GM04504 (cell line): Measurements from ENCODE around the gene CREM.
A peak's percentile ranks its signal among the peaks of the same experiment; 100 is the strongest.

Experiments used
- DNase-seq: peaks from one replicate; pipeline ENCODE4 v3.0.0-alpha.2; 2012; ENCODE audit warnings: low read depth

The CREM gene

DNA sequence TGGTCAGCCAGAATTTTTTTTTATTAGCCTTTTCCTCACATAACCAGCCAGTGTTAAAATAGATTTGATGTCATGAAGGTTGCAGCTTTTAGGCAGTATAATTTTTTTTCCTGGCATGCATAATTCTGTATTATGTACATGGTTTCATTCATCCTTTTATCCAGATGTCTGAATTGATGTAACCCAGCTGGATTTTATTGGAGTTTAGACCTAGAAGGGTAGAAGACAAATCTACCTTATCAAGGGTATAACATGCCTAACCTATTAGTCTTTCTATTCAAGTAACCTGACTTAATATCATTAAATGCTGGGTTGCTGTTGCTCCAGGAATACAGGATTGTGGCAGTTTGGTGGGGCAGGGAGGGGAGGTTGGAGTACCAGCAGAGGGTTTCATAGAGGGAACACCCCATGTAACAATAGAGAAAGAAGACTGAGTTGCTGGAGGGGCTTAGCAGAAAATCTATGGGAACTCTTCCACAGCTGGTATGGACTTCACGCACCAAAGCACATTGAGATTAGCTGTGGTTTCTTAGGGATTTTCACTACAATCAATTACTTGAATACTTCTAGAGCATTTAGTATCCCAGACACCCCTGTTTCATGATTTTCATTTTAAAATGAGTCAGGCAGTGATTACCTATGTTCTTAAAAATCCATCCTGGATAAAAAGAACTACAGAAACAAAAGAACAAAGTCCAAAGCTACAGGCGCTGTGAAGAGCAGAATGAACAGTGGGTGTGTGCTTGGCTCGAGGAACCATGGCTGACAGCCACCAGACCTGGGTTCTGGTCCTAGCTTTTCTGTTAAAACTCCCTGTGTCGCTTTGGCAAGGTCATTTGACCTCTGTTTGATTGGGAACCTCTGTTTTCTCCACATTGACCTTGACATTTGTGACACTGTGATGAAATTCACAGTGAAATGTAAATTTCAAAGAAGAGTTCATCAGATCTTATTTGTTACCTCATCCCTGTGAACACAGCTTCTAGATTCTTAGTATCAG, 93.5 kb downstream of the CREM start:
- no peak for DNase-seq

DNA sequence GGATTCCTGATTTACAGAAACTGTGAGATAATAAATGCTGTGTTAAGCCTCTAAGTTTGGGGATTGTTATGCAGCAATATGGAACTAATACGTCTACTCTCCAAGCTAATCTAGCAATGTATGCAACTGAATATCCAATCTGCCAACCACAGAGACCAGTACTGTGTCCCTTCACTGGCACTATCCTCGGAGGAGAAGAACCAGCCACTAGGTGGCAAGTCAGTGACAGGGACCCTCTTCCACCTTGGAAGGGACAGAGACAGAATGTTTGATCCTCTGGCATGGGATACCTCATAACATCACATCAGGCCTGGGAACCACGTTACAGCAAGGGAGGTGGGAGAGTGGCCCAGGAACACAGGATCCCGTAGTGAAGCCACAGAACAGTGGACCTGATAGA, 96.4 kb downstream of the CREM start:
- DNase-seq, result no peak

DNA sequence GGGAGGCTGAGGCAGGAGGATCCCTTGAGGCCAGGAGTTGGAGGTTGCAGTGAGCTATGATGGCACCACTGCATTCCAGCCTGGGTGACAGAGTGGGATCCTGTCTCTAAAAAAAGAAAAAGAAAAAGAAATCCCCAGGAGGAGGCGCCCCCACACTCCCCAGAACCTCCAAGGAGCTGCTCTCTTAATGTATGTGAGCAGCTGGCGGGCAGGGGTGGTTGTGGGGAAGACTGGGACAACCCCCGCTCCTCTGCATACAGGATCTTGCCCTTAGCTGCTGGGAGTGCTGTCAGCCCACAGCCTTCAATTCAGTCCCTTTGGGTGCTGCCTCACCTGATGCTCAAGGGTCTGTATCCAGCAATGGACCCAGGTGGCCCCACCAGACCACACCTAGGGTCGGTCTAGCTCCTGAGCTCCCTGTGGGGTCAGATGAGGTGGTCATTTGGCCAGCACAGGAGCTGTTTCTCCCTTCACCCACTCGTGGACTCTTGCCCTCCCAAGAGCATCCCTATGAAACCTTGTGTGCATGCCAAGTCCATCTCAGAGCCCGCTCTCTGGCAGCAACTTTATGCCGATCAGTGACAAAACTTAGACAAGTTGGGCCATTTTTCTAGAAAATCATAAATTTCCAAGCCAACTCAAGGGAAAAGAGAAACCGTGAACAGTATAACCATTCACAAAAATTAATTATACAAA, 97.5 kb downstream of the CREM start:
- no peak for DNase-seq

DNA sequence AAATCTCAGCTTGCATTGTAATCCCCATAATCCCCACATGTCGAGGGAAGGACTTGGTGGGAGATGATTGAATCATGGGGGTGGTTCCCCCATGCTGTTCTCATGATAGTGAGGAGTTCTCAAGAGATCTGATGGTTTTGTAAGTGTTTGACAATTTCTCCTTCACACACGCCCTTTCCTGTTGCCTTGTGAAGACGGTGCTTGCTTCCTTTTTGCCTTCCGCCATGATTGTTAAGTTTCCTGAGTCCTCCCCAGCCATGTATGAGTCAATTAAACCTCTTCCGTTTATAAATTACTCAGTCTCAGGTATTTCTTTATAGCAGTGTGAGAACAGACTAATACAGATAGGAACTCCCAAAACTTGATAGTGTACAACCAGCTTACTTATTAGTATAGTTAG, 98.6 kb downstream of the CREM start:
- no peak for DNase-seq

DNA sequence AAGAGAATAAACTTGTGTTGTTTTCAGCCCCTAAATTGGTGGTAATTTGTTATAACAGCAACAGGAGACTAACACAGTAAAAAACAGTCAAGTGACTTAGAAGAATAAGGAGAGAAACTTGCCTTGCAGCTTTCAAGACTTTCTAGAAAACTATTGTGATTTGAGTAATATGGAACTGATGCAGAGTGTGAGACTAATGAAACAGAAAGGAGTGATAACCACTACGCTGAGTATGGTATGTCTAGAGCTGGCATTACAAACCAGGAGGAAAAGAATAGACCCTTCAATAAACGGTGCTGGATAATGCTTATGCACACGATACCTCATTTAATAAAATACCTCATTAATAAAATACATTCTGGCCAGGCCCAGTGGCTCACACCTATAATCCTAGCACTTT, 99.9 kb downstream of the CREM start:
- no peak for DNase-seq

DNA sequence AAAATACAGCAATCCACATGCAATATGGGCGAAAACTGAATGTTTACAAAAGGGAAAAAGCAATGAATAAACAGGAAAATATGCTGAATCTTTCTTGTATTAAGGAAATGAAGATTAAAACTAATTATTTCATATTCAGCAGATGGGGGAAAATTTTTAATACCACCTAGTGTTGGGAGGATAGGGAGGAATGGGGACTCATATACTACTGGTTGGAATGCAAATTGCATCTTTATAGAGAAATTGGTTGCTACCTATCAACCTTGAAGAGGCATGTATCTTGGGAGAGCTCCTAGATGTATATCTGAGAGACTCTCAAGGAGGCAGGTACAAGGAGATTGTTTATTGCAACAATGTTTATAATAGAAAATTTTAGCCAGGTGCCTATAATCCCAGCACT, 101.4 kb downstream of the CREM start:
- no peak for DNase-seq

DNA sequence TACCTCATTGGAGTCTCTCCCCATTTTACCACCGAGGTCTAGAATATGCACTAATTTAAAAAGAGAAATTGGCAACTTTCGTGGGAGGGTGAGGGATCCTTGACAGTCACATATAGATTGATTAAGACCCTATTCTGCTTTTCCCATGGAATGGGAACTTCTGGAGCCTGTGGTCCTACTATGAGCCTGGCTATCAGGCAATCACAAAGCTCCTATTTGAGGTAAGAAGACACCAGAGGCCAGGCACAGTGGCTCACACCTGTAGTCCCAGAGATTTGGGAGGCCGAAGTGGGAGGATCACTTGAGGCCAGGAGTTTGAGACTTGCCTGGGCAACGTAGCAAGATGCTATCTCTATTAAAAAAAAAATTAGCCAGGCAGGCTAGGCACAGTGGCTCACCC, 105.0 kb downstream of the CREM start:
- no peak for DNase-seq

DNA sequence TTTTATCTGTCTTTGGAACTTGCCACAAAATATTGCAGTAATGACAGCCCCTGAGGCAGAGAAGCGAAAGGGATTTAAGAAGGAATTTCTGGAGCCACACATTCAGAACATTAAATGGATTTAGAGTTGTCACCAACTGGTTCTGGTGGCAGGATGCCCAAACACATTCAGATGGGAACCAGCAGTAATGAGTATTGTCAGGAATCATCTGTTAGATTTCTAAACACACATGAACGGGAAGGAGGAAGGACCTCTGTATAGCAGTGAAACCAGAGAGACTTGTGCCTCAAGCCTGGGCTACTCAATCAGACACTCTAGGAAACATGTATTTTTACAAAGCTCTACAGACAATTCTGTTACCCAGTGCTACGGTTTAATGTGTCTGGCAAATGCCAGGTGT, 105.9 kb downstream of the CREM start:
- peak; percentile 65 for DNase-seq

DNA sequence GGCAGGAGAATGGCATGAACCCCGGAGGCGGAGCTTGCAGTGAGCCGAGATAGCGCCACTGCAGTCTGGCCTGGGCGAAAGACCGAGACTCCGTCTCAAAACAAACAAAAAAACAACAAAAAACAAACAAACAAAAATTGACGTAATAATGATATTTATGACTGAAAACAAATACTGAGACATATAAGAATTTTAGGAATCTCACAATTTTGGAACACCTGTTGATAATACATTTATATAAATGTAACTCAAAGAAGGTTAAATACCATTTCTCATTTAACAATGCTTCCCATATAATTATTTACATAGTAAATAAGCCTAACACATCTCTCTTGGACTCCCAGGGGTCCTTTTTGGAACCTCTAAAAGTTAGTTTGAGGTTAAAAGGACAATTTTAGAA, 107.4 kb downstream of the CREM start:
- no peak for DNase-seq

DNA sequence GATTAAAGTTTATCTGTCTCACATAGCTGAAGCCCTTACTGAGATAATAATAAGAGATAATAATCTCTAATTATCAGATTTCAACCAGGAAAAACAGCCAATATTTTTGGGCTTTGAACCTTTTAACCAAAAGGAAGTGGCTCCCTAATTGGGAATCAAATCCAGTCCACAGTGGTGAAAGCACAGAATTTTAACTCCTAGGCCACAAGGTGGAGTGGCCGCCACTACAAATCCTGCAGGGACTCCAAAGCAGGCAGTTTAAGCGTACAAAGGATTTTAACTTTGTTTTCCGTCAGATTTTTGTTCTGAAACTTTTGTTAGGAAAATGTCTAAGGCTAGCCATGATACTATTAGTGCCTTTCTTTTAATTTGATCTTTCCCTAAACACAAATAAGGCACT, 110.1 kb downstream of the CREM start:
- no peak for DNase-seq

DNA sequence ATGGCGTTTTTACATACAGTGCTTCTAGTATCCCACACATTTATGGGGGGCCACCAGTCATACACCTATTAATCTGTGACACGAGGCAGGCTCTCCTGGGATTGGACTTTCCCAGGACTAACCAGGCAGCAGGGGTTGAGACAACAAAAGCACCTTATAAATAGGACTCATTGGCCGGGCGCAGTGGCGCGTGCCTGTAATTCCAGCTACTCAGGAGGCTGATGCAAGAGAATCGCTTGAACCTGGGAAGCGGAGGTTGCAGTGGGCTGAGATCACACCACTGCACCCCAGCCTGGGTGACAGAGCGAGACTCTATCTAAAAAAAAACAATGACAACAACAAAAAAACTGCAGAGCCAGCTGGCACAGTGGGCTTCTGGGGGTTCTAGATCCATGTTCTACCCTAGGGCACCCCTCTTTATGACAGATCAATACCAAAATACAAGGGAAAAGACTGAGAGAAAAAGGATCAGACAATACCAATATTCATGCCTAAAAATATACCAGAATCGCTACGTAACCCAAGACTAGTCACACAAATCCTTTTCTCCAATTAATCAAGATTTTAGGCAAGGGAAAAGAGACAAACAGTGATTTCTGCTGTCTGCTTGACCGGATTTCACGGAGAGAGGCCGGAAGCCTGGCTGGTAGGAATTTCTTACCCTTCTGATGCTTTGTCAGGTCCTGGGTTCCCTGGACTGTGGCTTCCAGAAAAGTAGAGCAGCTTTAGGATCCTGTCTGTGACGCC, 111.3 kb downstream of the CREM start:
- no peak for DNase-seq

DNA sequence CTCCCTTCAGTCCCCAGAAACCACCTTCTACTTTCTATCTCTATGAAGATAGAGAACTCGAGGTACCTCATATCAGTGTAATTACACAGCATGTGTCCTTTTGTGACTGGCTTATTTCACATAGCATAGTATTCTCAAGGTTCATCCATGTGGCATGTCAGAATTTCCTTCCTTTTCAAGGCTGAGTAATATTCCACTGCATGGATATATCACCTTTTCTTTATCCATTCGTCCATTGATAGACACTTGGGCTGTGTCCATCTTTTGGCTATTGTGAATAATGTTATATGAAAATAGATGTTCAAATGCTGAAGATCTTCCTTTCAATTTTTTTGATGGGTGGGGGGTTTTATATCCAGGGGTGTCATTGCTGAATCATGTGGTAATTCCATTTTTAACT, 117.9 kb downstream of the CREM start:
- no peak for DNase-seq

DNA sequence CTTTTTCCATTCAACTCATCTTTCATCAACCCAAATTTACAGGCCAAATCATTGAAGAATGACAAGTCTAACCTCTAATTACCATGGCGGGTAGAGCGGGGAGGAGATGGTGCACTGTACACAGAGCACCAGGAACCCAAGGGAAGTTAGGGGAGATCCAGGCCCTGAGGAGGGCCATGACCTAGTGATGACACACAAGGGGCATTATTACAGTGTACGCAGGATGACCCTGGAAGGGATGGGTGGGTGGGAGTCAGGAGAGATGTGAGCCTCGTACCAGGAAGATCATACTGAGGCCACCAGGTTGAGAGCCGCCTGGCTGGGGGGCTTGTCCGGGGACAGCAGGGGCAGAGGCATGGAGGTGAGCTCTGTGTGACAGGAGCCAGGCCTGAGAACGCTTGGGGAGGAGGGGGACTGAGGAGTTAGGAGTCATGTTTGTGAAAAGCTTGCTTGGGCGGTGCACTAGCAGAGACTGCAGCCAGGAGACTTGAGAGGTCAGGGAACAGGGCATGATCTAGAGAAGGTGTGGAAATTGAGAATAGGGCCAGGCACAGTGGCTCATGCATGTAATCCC, 120.2 kb downstream of the CREM start:
- no peak for DNase-seq

DNA sequence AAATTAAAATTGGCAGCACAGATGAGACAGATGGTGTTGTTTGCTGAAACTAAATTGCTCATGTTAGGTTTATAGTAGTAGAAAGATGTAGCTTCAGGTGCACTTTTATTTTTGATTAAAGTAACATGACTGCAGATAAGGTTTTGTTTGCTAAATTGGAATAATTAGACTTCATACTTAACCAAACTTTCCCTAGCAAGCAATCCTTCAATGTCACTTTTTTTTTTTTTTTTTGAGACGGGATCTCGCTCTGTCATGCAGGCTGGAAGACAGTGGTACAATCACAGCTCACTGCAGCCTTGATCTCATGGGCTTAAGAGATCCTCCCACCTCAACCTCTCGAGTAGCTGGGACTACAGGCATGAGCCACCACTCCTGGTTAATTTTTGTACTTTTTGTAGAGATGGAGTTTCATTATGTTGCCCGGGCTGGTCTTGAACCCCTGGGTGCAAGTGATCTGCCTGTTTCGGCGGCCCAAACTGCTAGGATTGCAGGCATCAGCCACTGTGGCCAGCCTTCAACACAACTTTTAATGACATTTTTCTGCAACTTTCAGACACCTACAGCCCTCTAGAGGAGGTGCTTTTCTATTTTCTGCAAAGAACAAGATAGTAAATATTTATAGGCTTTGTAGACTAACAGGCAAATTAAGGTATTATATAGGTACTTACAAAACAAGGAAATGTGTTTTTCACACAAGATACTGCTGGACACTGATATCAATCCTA, 124.9 kb downstream of the CREM start:
- no peak for DNase-seq

DNA sequence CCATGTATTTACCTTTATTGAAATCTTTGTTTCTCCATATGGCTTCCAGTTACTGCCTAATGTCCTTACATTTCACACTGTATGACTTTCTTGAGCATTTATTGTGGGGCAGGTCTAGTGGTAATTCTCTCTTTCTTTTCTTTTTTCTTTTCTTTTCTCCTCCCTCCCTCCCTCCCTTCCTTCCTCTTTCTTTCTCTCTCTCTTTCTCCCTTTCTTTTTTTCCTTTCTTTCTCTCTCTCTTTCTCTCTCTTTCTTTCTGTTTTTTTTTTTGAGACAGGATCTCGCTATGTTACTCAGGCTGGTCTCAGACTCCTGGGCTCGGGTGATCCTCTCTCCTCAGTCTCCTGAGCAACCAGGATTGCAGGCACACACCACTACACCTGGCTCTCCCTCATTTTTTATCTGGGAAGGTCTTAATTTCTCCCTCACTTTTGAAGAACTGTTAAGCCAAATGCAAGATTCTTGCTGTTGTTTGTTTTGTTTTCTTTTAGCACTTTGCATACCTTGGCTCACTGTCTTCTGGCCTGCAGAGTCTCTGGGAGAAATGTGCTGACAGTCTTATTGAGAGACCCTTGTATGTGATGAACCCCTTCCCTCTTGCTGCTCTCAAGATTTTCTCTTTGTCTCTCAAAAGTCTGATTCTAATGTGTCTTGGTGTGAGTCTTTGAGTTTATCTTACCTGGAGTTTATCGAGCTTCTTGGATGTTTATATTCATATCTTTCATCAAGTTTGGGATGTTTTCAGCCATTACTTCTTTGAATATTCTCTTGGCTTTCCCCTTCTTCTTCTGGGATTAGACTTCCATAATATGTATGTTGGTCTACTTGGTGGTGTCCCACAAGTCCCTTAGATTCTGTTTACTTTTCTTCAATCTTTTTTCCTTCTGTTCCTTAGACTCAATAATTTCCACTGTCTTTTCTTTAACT, 130.7 kb downstream of the CREM start:
- no peak for DNase-seq

DNA sequence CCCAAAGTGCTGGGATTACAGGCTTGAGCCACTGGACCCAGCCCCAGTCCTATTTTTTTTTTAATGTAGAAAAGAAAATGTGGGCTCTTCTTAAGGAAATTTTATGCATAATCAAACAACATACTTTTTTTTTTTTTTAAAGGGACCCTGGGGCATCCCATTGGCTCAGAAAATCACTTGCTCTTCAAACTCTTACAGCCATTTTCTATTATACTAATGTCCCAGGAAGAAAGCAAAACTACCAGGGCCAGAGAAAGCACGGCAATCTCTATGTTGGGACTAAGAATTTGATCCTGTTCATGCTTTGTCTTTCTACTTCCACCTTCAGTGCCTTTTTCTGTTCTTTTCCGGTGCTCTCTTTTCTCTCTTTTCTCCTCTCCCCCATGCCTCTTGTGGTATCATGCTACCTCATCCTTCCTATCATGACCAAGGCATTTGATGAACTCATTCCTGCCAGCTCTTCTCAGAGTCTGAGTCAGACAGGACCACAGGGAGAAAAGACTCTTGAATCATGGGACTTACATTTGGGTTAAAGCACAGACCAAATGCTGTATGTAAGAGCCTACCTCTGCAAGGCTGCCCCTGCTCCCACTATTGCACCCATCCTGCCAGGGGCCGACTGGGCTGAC, 133.2 kb downstream of the CREM start:
- DNase-seq, result peak; percentile 79

DNA sequence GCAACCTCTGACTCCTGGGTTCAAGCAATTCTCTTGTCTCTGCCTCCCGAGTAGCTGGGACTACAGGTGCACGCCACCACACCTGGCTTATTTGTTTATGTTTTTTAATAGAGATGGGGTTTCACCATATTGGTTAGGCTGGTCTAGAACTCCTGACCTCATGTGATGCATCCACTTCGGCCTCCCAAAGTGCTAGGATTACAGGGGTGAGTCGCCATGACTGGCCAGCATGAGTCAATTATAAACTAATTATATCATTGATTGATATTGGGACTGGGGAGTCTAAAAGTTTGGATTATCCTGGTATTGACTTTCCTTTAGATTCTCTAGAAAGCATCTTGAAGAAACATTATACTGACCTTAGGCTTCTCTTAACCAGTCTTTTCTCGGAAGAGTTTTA, 135.8 kb downstream of the CREM start:
- DNase-seq, result no peak
